ENCODE data around the gene HSD17B8.

HSD17B8 gene

GRCh38 chr6:33163540-33163939, 40.9 kb upstream of the HSD17B8 start:
- H3K4me3 ChIP-seq (replicated peaks in 1 of 2; ENCODE audit: low read depth in 2 of 2, low read length in 2 of 2) = no peak overlapping the region
- TF ChIP-seq CTCF (IDR thresholded peaks at IDR 0.05; ENCODE audit: low read depth, low read length) = no peak
- DNase-seq (ENCODE audit: low read depth in 2 of 2) = no peak

- DNase-seq (ENCODE audit: low read depth in 2 of 2) = no peak
- TF ChIP-seq CTCF (IDR thresholded peaks at IDR 0.05; ENCODE audit: low read depth, low read length) = no peak
- H3K4me3 ChIP-seq (replicated peaks in 1 of 2; ENCODE audit: low read depth in 2 of 2, low read length in 2 of 2) = no peak overlapping the region
These were observed 40.3 kb upstream of the HSD17B8 start for GRCh38 chr6:33164176-33164575.

- no peak for TF ChIP-seq CTCF (IDR thresholded peaks at IDR 0.05; ENCODE audit: low read depth, low read length)
- DNase-seq (ENCODE audit: low read depth in 2 of 2) = no peak
These were observed 39.6 kb upstream of the HSD17B8 start for GRCh38 chr6:33164665-33165373.

GRCh38 chr6:33165581-33166258, 38.7 kb upstream of the HSD17B8 start:
- no peak overlapping the region for H3K4me3 ChIP-seq (replicated peaks in 1 of 2; ENCODE audit: low read depth in 2 of 2, low read length in 2 of 2)
- no peak for TF ChIP-seq CTCF (IDR thresholded peaks at IDR 0.05; ENCODE audit: low read depth, low read length)
- DNase-seq (ENCODE audit: low read depth in 2 of 2) = no peak

More at GRCh38 chr6:33164665-33165373, 39.6 kb upstream of the HSD17B8 start:
- no peak overlapping the region for H3K4me3 ChIP-seq (replicated peaks in 1 of 2; ENCODE audit: low read depth in 2 of 2, low read length in 2 of 2)

GRCh38 chr6:33166363-33166762, 38.1 kb upstream of the HSD17B8 start:
- DNase-seq (ENCODE audit: low read depth in 2 of 2) = no peak
- no peak overlapping the region for H3K4me3 ChIP-seq (replicated peaks in 1 of 2; ENCODE audit: low read depth in 2 of 2, low read length in 2 of 2)
- TF ChIP-seq CTCF (IDR thresholded peaks at IDR 0.05; ENCODE audit: low read depth, low read length) = no peak

- no peak overlapping the region for H3K4me3 ChIP-seq (replicated peaks in 1 of 2; ENCODE audit: low read depth in 2 of 2, low read length in 2 of 2)
- no peak for TF ChIP-seq CTCF (IDR thresholded peaks at IDR 0.05; ENCODE audit: low read depth, low read length)
- DNase-seq (ENCODE audit: low read depth in 2 of 2) = no peak
These were observed 37.6 kb upstream of the HSD17B8 start for GRCh38 chr6:33166811-33167210.

Data from cardiac fibroblast (primary cell).